DOHH2 (cell line): ENCODE measurements around the gene CLIC4.
"Not testable (repeated sequence)": the region's sequence is repeated elsewhere in the genome, so short reads cannot be mapped to it uniquely, and the experiment has no call there.

Experiments
- CTCF ChIP-seq: fragments of 200-600 bp; sonication (generic); IDR thresholded peaks from one replicate; pipeline ENCODE4 v1.5.1; 2014; ENCODE audit warnings: antibody characterized with exemption, mild to moderate bottlenecking, low read depth, low read length; ENCODE audit not compliant: poor library complexity, severe bottlenecking
- EZH2phosphoT487 ChIP-seq: fragments of 200-600 bp; sonication (generic); IDR thresholded peaks from 2 replicates; pipeline ENCODE4 v1.6.1; 2017; ENCODE audit warnings: borderline replicate concordance, mild to moderate bottlenecking, antibody characterized with exemption, low read length, moderate library complexity, mixed read lengths

DNA sequence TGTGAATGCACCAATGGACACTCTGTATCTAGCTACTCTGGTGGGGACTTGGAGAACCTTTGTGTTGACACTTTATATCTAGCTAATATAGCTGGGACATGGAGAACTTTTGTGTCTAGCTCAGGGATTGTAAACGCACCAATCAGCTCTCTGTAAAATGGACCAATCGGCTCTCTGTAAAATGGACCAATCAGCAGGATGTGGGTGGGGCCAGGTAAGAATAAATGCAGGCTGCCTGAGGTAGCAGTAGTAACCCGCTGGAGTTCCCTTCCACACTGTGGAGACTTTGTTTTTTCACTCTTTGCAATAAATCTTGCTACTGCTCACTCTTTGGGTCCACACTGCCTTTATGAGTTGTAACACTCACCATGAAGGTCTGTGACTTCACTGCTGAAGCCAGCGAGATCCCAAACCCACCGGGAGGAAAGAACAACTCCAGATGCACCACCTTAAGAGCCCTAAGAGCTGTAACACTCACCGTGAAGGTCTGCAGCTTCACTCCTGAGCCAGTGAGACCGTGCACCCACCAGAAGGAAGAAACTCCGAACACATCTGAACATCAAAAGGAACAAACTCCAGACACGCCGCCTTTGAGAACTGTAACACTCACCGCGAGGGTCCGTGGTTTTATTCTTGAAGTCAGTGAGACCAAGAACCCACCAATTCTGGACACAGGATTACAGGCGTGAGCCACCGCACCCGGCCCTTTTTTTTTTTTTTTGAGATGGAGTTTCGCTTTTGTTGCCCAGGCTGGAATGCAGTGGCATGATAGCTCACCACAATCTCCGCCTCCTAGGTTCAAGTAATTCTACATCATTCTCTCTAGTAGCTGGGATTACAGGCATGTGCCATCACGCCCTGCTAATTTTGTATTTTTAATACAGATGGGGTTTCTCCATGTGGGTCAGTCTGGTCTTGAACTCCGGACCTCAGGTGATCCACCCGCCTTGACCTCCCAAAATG is 22.9 kb upstream of the CLIC4 start:
- not testable (repeated sequence) for TF ChIP-seq CTCF, EZH2phosphoT487
